SK-N-SH treated with all-trans-retinoic acid at 6 μM for 48 hours (cell line): ENCODE results near the gene KCNK1.
"Not testable (repeated sequence)": the region's sequence is repeated elsewhere in the genome, so short reads cannot be mapped to it uniquely, and the experiment has no call there.

Experiments
- ATAC-seq: fragments of 200-7000 bp; cut with Tn5 transposase; 3 replicates; pipeline ENCODE4 v1.9.1; 2020; ENCODE audit warnings: mild to moderate bottlenecking, moderate library complexity
- ARNTL ChIP-seq: fragments of 450-650 bp; formaldehyde crosslinking; IDR thresholded peaks from 2 replicates; pipeline ENCODE4 v1.5.0; 2020; ENCODE audit warnings: low read depth, mild to moderate bottlenecking, moderate library complexity, borderline replicate concordance
- BACH2 ChIP-seq: fragments of 250-450 bp; sonication (Bioruptor Pico); IDR thresholded peaks from 2 replicates; pipeline ENCODE4 v1.9.0; 2021; ENCODE audit warnings: mild to moderate bottlenecking, borderline replicate concordance
- CREB5 ChIP-seq: fragments of 250-450 bp; sonication (Bioruptor Pico); IDR thresholded peaks from 2 replicates; pipeline ENCODE4 v1.5.1; 2020; ENCODE audit warnings: low read depth, mild to moderate bottlenecking, moderate library complexity
- ESRRG ChIP-seq: fragments of 250-450 bp; sonication (Bioruptor Pico); IDR thresholded peaks from 2 replicates; pipeline ENCODE4 v1.6.1; 2021; ENCODE audit warnings: mild to moderate bottlenecking
- GLIS3 ChIP-seq: fragments of 250-450 bp; sonication (Bioruptor Pico); IDR thresholded peaks from 2 replicates; pipeline ENCODE4 v1.5.0; 2020; ENCODE audit warnings: mild to moderate bottlenecking, moderate library complexity
- ISL1 ChIP-seq: fragments of 250-450 bp; sonication (Bioruptor Pico); IDR thresholded peaks from 2 replicates; pipeline ENCODE4 v2.1.2; 2022; ENCODE audit warnings: mild to moderate bottlenecking, moderate library complexity
- OSR1 ChIP-seq: fragments of 250-450 bp; sonication (Bioruptor Pico); IDR thresholded peaks from 2 replicates; pipeline ENCODE4 v1.8.0; 2022; ENCODE audit warnings: moderate library complexity, mild to moderate bottlenecking, inconsistent platforms
- POU6F1 ChIP-seq: fragments of 250-450 bp; sonication (Bioruptor Pico); IDR thresholded peaks from 2 replicates; pipeline ENCODE4 v1.8.0; 2021; ENCODE audit warnings: low read depth, mild to moderate bottlenecking, moderate library complexity, borderline replicate concordance
- PPARA ChIP-seq: fragments of 250-450 bp; sonication (Bioruptor Pico); IDR thresholded peaks from 2 replicates; pipeline ENCODE4 v1.5.0; 2020; ENCODE audit warnings: mild to moderate bottlenecking, borderline replicate concordance
- SNAI2 ChIP-seq: fragments of 250-450 bp; sonication (Bioruptor Pico); IDR thresholded peaks from 2 replicates; pipeline ENCODE4 v1.5.0; 2020; ENCODE audit warnings: mild to moderate bottlenecking, moderate library complexity
- TOX ChIP-seq: fragments of 250-450 bp; sonication (Bioruptor Pico); IDR thresholded peaks from 2 replicates; pipeline ENCODE4 v1.8.0; 2021; ENCODE audit warnings: mild to moderate bottlenecking, moderate library complexity, borderline replicate concordance
- TSHZ2 ChIP-seq: fragments of 250-450 bp; sonication (Bioruptor Pico); IDR thresholded peaks from 2 replicates; pipeline ENCODE4 v1.5.0; 2020; ENCODE audit warnings: mild to moderate bottlenecking, moderate library complexity
- ZC3H10 ChIP-seq: fragments of 250-450 bp; sonication (Bioruptor Pico); IDR thresholded peaks from 2 replicates; pipeline ENCODE4 v1.5.1; 2021; ENCODE audit warnings: mild to moderate bottlenecking, moderate library complexity
- ZFP3 ChIP-seq: fragments of 250-450 bp; sonication (Bioruptor Pico); IDR thresholded peaks from 2 replicates; pipeline ENCODE4 v1.5.0; 2020; ENCODE audit warnings: mild to moderate bottlenecking, moderate library complexity
- ZFP30 ChIP-seq: fragments of 450-650 bp; formaldehyde crosslinking; IDR thresholded peaks from 2 replicates; pipeline ENCODE4 v1.5.0; 2022; ENCODE audit warnings: mild to moderate bottlenecking, moderate library complexity
- ZNF565 ChIP-seq: fragments of 450-650 bp; formaldehyde crosslinking; conservative IDR thresholded peaks from 2 replicates; pipeline ENCODE4 v1.5.0; 2020; ENCODE audit warnings: low read depth, mild to moderate bottlenecking, moderate library complexity
- ZNF70 ChIP-seq: fragments of 450-650 bp; formaldehyde crosslinking; IDR thresholded peaks from 2 replicates; pipeline ENCODE4 v1.5.0; 2020; ENCODE audit warnings: mild to moderate bottlenecking, moderate library complexity
- ZNF8 ChIP-seq: fragments of 450-650 bp; formaldehyde crosslinking; IDR thresholded peaks from 2 replicates; pipeline ENCODE4 v1.5.0; 2020; ENCODE audit warnings: mild to moderate bottlenecking, moderate library complexity

KCNK1 gene

GRCh38 chr1:233607252-233608119, 6.4 kb upstream of the KCNK1 start (continued):
- TF ChIP-seq CREB5 (CRISPR knock-in tag): no peak
- TF ChIP-seq, all 23 proteins: peak for 0

- TF ChIP-seq ZNF70 (CRISPR knock-in tag): no peak
- ATAC-seq: no peak
These were observed 4.9 kb upstream of the KCNK1 start for GRCh38 chr1:233608988-233609387.

GRCh38 chr1:233609926-233610325, 4.0 kb upstream of the KCNK1 start:
- no peak for TF ChIP-seq TSHZ2 (CRISPR knock-in tag)
- no peak for TF ChIP-seq SNAI2 (CRISPR knock-in tag)
- no peak for TF ChIP-seq GLIS3
- TF ChIP-seq ARNTL: no peak
- no peak for TF ChIP-seq OSR1 (CRISPR knock-in tag)
- TF ChIP-seq POU6F1 (CRISPR knock-in tag): no peak
- TF ChIP-seq CREB5 (CRISPR knock-in tag): no peak
- TF ChIP-seq ZFP3 (CRISPR knock-in tag): no peak
- TF ChIP-seq ZNF565 (CRISPR knock-in tag): no peak
- TF ChIP-seq ZNF8: no peak
- TF ChIP-seq ESRRG: no peak
- TF ChIP-seq TOX: no peak
- TF ChIP-seq ZFP30 (CRISPR knock-in tag): no peak
- no peak for TF ChIP-seq BACH2 (CRISPR knock-in tag)
- TF ChIP-seq ISL1: no peak

GRCh38 chr1:233610628-233611027, 3.3 kb upstream of the KCNK1 start:
- TF ChIP-seq ZFP30 (CRISPR knock-in tag) (no peak), PPARA (no peak), ZC3H10 (CRISPR knock-in tag) (no peak), ZNF70 (CRISPR knock-in tag) (no peak), TSHZ2 (CRISPR knock-in tag) (no peak)
- ATAC-seq: no peak

More at GRCh38 chr1:233609926-233610325, 4.0 kb upstream of the KCNK1 start:
- no peak for ATAC-seq

GRCh38 chr1:233611363-233611762, 2.5 kb upstream of the KCNK1 start:
- ATAC-seq: not testable (repeated sequence)
